ENCODE data around the gene RHOC.

Gene RHOC

GRCh38 chr1:112718691-112719418 is 11.9 kb upstream of the RHOC start (continued):
- TF ChIP-seq HOXC10 (CRISPR knock-in tag; IDR thresholded peaks at IDR 0.05), result no peak
- TF ChIP-seq ZNF600 (tag by site-specific recombination; IDR thresholded peaks at IDR 0.05), result no peak
- TF ChIP-seq ZNF140 (tag by site-specific recombination; IDR thresholded peaks at IDR 0.05), result no peak
- no peak for TF ChIP-seq ZNF555 (tag by site-specific recombination; conservative IDR thresholded peaks at IDR 0.05)
- no peak for TF ChIP-seq ZNF518A (tag by site-specific recombination; conservative IDR thresholded peaks at IDR 0.05; ENCODE audit: low read depth)
- peak; percentile 86 for TF ChIP-seq ZFHX2 (tag by site-specific recombination; conservative IDR thresholded peaks at IDR 0.05)
- TF ChIP-seq OSR2 (tag by site-specific recombination; IDR thresholded peaks at IDR 0.05), result no peak
- no peak for TF ChIP-seq ZXDB (tag by site-specific recombination; IDR thresholded peaks at IDR 0.05)
- TF ChIP-seq ZSCAN30 (tag by site-specific recombination; IDR thresholded peaks at IDR 0.05), result peak; percentile 47; the same call in 1 of the 2 replicates
- no peak for TF ChIP-seq ZFP41 (tag by site-specific recombination; IDR thresholded peaks at IDR 0.05; ENCODE audit: borderline replicate concordance)
- TF ChIP-seq ZBTB17 (tag by site-specific recombination; IDR thresholded peaks at IDR 0.05), result peak; percentile 47
- peak; percentile 57 for TF ChIP-seq GLIS2 (tag by site-specific recombination; IDR thresholded peaks at IDR 0.05)
- TF ChIP-seq ZNF292 (tag by site-specific recombination; IDR thresholded peaks at IDR 0.05; ENCODE audit: borderline replicate concordance, low read depth), result no peak
- TF ChIP-seq ZNF624 (tag by site-specific recombination; IDR thresholded peaks at IDR 0.05), result no peak
- peak; percentile 82 for TF ChIP-seq ZNF660 (tag by site-specific recombination; IDR thresholded peaks at IDR 0.05)
- TF ChIP-seq MYNN (tag by site-specific recombination; IDR thresholded peaks at IDR 0.05; ENCODE audit: borderline replicate concordance), result no peak
- no peak for TF ChIP-seq ZNF645 (tag by site-specific recombination; IDR thresholded peaks at IDR 0.05)
- no peak for TF ChIP-seq ZNF350 (tag by site-specific recombination; IDR thresholded peaks at IDR 0.05)
- no peak for TF ChIP-seq PRDM6 (tag by site-specific recombination; IDR thresholded peaks at IDR 0.05)
- TF ChIP-seq ZSCAN4 (tag by site-specific recombination; IDR thresholded peaks at IDR 0.05), result no peak
- TF ChIP-seq ZNF2 (tag by site-specific recombination; IDR thresholded peaks at IDR 0.05), result peak; percentile 78
- TF ChIP-seq ZNF837 (tag by site-specific recombination; IDR thresholded peaks at IDR 0.05), result no peak
- no peak for TF ChIP-seq ZBTB7A (tag by site-specific recombination; IDR thresholded peaks at IDR 0.05; ENCODE audit: low read depth)
- TF ChIP-seq ZNF311 (tag by site-specific recombination; IDR thresholded peaks at IDR 0.05; ENCODE audit: borderline replicate concordance), result no peak
- TF ChIP-seq ZNF341 (tag by site-specific recombination; IDR thresholded peaks at IDR 0.05; ENCODE audit: low read depth), result no peak
- no peak for TF ChIP-seq ZNF768 (tag by site-specific recombination; IDR thresholded peaks at IDR 0.05)
- peak; percentile 85 for TF ChIP-seq ZBTB8A (tag by site-specific recombination; IDR thresholded peaks at IDR 0.05)
- no peak for TF ChIP-seq ZFP3 (tag by site-specific recombination; IDR thresholded peaks at IDR 0.05; ENCODE audit: low read depth)
- TF ChIP-seq KLF1 (tag by site-specific recombination; IDR thresholded peaks at IDR 0.05), result no peak
- TF ChIP-seq ZNF10 (tag by site-specific recombination; IDR thresholded peaks at IDR 0.05), result no peak
- TF ChIP-seq ZNF707 (tag by site-specific recombination; IDR thresholded peaks at IDR 0.05), result no peak
- no peak for TF ChIP-seq ZNF639 (tag by site-specific recombination; IDR thresholded peaks at IDR 0.05)

All from HEK293 (cell line).